ENCODE measurements around the gene ACADSB. TPM values are rescaled to one million over a fixed set of nuclear protein-coding genes. Genes with fewer than 3 reads are reported as not detected.

Gene ACADSB
- total RNA-seq, 5 donors from 2014 or later (not counting 1 experiment from before 2014, with no cell fraction given), result 25.3 to 33.8 (median 33.0) TPM

- POLR2A ChIA-PET, result interaction anchor here (0.6 to 1.4 kb wide), 5 partner anchors 15 to 31 kb away, joined by 3 to 10 read pairs (median 3); no protein-coding TSS in a partner anchor
- WGBS (ENCODE audit: insufficient coverage), result 0% methylated on average over 45 of the region's 73 CpGs
These were observed 28.4 kb upstream of the ACADSB start, which contains the start of gene PSTK for GRCh38 chr10:122980209-122981065. TSS of gene PSTK (plus strand) at chr10:122980401. CDS start at chr10:122980480, 79 bp downstream.

GRCh38 chr10:122981066-122981464 lies 27.7 kb upstream of the ACADSB start:
- H3K9me3 ChIP-seq, result no peaks in the 10 kb centered on the region
- H3K27me3 ChIP-seq (replicated peaks in 1 of 2; ENCODE audit: control insufficient read depth in 2 of 2, extremely low read depth in 1 of 2, insufficient read depth in 2 of 2, low read length in 1 of 2), result no peaks in the 10 kb centered on the region
- CTCF ChIA-PET, result interaction anchor here (1.3 to 2.7 kb wide), 3 partner anchors 23 to 29 kb away, joined by 3 to 18 read pairs (median 5); partner anchors contain the start of genes ACADSB (in 1 of the 2) and IKZF5 (in 1 of the 2)
- H3K36me3 ChIP-seq (ENCODE audit: control insufficient read depth in 2 of 2, extremely low read depth in 1 of 2, insufficient read depth in 1 of 2, low read length in 1 of 2), result peaks cover 0 to 5% of the 10 kb centered on the region in 2 donors
- Mint-ChIP-seq H3K4me3 (peak overlapping the region; percentile 87 to 90 (median 90)), H3K27me3 (no peaks in the 10 kb centered on the region), H3K4me1 (peaks cover 16 to 24% (median 22%) of the 10 kb centered on the region in 3 donors), H3K9me3 (no peaks in the 10 kb centered on the region), H3K36me3 (peaks cover 13% of the 10 kb centered on the region), H3K27ac (peak overlapping the region; percentile 92)
- H3K27ac ChIP-seq (ENCODE audit: low read length), result no peak overlapping the region
- H3K4me3 ChIP-seq (ENCODE audit: control insufficient read depth in 1 of 2, extremely low read depth in 1 of 2, low read length in 1 of 2), result peak overlapping the region; percentile 44 to 92
- ATAC-seq (replicated peaks in 1 of 4) (no peak), DNase-seq (peak in 1 of 35 experiments; percentile 27)
- peaks cover 10 to 14% of the 10 kb centered on the region in 2 experiments for H3K4me1 ChIP-seq (ENCODE audit: control insufficient read depth in 1 of 2, extremely low read depth in 1 of 2, insufficient read depth in 2 of 2, low read length in 2 of 2)
- no CpG with 5 or more reads among the region's 4 CpGs for WGBS (ENCODE audit: insufficient coverage)
- POLR2A ChIA-PET, result interaction anchor here (0.6 to 1.4 kb wide), 3 partner anchors 26 to 31 kb away, joined by 3 to 10 read pairs (median 3); no protein-coding TSS in a partner anchor

More at GRCh38 chr10:122980209-122981065, 28.4 kb upstream of the ACADSB start, which contains the start of gene PSTK:
- CTCF ChIA-PET, result interaction anchor here (0.5 to 2.7 kb wide), 5 partner anchors 23 to 85 kb away, joined by 3 to 18 read pairs (median 5); partner anchors contain the start of genes ACADSB (in 1 of the 2), C10orf88 (in 1 of the 2) and IKZF5 (in 1 of the 2)
- DNase-seq, result peak; percentile 70 to 95 (median 80)
- H3K9me3 Mint-ChIP-seq, result no peaks in the 10 kb centered on the region
- Histone ChIP-seq H3K36me3 (ENCODE audit: control insufficient read depth in 2 of 2, extremely low read depth in 1 of 2, insufficient read depth in 1 of 2, low read length in 1 of 2) (peaks cover 0 to 5% of the 10 kb centered on the region in 2 donors), H3K4me3 (ENCODE audit: control insufficient read depth in 1 of 2, extremely low read depth in 1 of 2, low read length in 1 of 2) (peak within 1 kb of the TSS; percentile 81 to 92), H3K9me3 (no peaks in the 10 kb centered on the region), H3K4me1 (ENCODE audit: control insufficient read depth in 1 of 2, extremely low read depth in 1 of 2, insufficient read depth in 2 of 2, low read length in 2 of 2) (peaks cover 10 to 14% of the 10 kb centered on the region in 2 experiments), H3K27ac (ENCODE audit: low read length) (peak within 1 kb of the TSS; percentile 94), H3K27me3 (replicated peaks in 1 of 2; ENCODE audit: control insufficient read depth in 2 of 2, extremely low read depth in 1 of 2, insufficient read depth in 2 of 2, low read length in 1 of 2) (no peaks in the 10 kb centered on the region)
- no peaks in the 10 kb centered on the region for H3K27me3 Mint-ChIP-seq
- ATAC-seq (replicated peaks in 1 of 4), result peak; percentile 94 to 99 (median 98)
- peak within 1 kb of the TSS; percentile 87 to 90 (median 90) for H3K4me3 Mint-ChIP-seq
- peak within 1 kb of the TSS; percentile 92 for H3K27ac Mint-ChIP-seq
- peaks cover 16 to 24% (median 22%) of the 10 kb centered on the region in 3 donors for H3K4me1 Mint-ChIP-seq
- H3K36me3 Mint-ChIP-seq, result peaks cover 13% of the 10 kb centered on the region

DNA sequence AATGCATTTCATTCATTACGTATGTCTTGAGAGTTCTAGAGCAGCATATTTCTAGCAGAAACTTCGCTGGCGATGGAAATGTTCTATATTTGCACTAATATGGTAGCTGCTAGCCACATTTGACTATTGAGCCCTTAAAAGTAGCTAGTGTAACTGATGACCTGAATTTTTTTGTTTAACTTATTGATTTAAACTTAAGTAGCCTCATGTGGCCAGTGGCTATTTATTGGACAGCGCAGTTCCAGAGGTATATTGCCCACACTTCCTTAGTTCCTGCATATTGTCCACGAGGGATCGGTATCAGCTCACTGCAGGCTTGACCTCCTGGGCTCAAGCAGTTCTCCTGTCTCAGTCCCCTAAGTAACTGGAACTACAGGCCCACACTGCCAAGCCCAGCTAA lies 24.9 kb upstream of the ACADSB start:
- 100% methylated on average over 2 of the region's 6 CpGs for WGBS (ENCODE audit: insufficient coverage)
- Mint-ChIP-seq H3K4me3 (no peak overlapping the region), H3K4me1 (peaks cover 16 to 24% (median 22%) of the 10 kb centered on the region in 3 donors), H3K9me3 (no peaks in the 10 kb centered on the region), H3K27ac (no peak overlapping the region), H3K27me3 (no peaks in the 10 kb centered on the region), H3K36me3 (peaks cover 26% of the 10 kb centered on the region)
- POLR2A ChIA-PET, result interaction anchor here (0.7 to 0.9 kb wide), 2 partner anchors 20 to 24 kb away, joined by 3 to 4 read pairs; no protein-coding TSS in a partner anchor
- H3K4me1 ChIP-seq (ENCODE audit: control insufficient read depth in 1 of 2, extremely low read depth in 1 of 2, insufficient read depth in 2 of 2, low read length in 2 of 2), result peaks cover 10 to 14% of the 10 kb centered on the region in 2 experiments
- H3K27ac ChIP-seq (ENCODE audit: low read length), result no peak overlapping the region
- H3K27me3 ChIP-seq (replicated peaks in 1 of 2; ENCODE audit: control insufficient read depth in 2 of 2, extremely low read depth in 1 of 2, insufficient read depth in 2 of 2, low read length in 1 of 2), result no peaks in the 10 kb centered on the region
- peaks cover 0 to 5% of the 10 kb centered on the region in 2 donors for H3K36me3 ChIP-seq (ENCODE audit: control insufficient read depth in 2 of 2, extremely low read depth in 1 of 2, insufficient read depth in 1 of 2, low read length in 1 of 2)
- CTCF ChIA-PET, result interaction anchor here in 1 of 2 donors (0.7 to 1.9 kb wide), 2 partner anchors 23 to 59 kb away, joined by 3 to 5 read pairs; no protein-coding TSS in a partner anchor
- DNase-seq (no peak), ATAC-seq (replicated peaks in 1 of 4) (no peak)
- H3K4me3 ChIP-seq (ENCODE audit: control insufficient read depth in 1 of 2, extremely low read depth in 1 of 2, low read length in 1 of 2), result no peak overlapping the region
- H3K9me3 ChIP-seq, result no peaks in the 10 kb centered on the region

- CTCF ChIA-PET, result interaction anchor here in 1 of 2 donors (0.7 to 1.9 kb wide), 2 partner anchors 23 to 58 kb away, joined by 3 to 5 read pairs; no protein-coding TSS in a partner anchor
- H3K27me3 ChIP-seq (replicated peaks in 1 of 2; ENCODE audit: control insufficient read depth in 2 of 2, extremely low read depth in 1 of 2, insufficient read depth in 2 of 2, low read length in 1 of 2), result no peaks in the 10 kb centered on the region
- no peak overlapping the region for H3K27ac ChIP-seq (ENCODE audit: low read length)
- peaks cover 10% of the 10 kb centered on the region in 2 experiments for H3K4me1 ChIP-seq (ENCODE audit: control insufficient read depth in 1 of 2, extremely low read depth in 1 of 2, insufficient read depth in 2 of 2, low read length in 2 of 2)
- DNase-seq (no peak), ATAC-seq (replicated peaks in 1 of 4) (no peak)
- H3K4me3 Mint-ChIP-seq, result no peak overlapping the region
- H3K4me3 ChIP-seq (ENCODE audit: control insufficient read depth in 1 of 2, extremely low read depth in 1 of 2, low read length in 1 of 2), result no peak overlapping the region
- no peak overlapping the region for H3K27ac Mint-ChIP-seq
- H3K9me3 Mint-ChIP-seq, result no peaks in the 10 kb centered on the region
- H3K27me3 Mint-ChIP-seq, result no peaks in the 10 kb centered on the region
- 100% methylated on average over 1 of the region's 2 CpGs for WGBS (ENCODE audit: insufficient coverage)
- peaks cover 16 to 23% (median 21%) of the 10 kb centered on the region in 3 donors for H3K4me1 Mint-ChIP-seq
- H3K9me3 ChIP-seq, result no peaks in the 10 kb centered on the region
- POLR2A ChIA-PET, result interaction anchor here (0.7 to 0.9 kb wide), 3 partner anchors 11 to 23 kb away, joined by 3 to 7 read pairs (median 4); no protein-coding TSS in a partner anchor
- H3K36me3 ChIP-seq (ENCODE audit: control insufficient read depth in 2 of 2, extremely low read depth in 1 of 2, insufficient read depth in 1 of 2, low read length in 1 of 2), result peaks cover 0 to 5% of the 10 kb centered on the region in 2 donors
- H3K36me3 Mint-ChIP-seq, result peaks cover 26% of the 10 kb centered on the region
These were observed 24.1 kb upstream of the ACADSB start for GRCh38 chr10:122984708-122985107.

DNA sequence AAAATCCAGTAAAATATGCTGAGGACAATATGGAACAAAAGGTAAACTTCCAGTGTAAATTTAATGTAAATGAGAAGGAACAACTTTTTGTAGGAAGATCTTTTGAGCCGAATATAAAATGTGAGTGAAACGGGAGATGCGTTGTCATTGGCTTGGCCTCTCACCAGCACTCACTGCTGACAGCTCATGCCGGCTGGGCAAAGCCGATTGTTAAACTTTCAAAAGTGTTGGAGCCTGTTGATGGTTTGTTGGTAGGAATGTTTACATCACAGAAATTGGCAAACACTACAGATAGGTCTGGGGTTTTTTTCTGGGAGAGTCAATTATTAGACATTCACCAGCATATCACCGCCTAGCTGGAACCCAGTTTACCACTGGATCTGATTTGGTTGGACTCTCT lies 22.5 kb upstream of the ACADSB start:
- H3K27ac ChIP-seq (ENCODE audit: low read length), result no peak overlapping the region
- H3K4me1 ChIP-seq (ENCODE audit: control insufficient read depth in 1 of 2, extremely low read depth in 1 of 2, insufficient read depth in 2 of 2, low read length in 2 of 2), result no peaks in the 10 kb centered on the region
- no peaks in the 10 kb centered on the region for H3K9me3 ChIP-seq
- POLR2A ChIA-PET, result no interaction called here
- Mint-ChIP-seq H3K36me3 (peaks cover 26% of the 10 kb centered on the region), H3K27me3 (no peaks in the 10 kb centered on the region), H3K9me3 (no peaks in the 10 kb centered on the region), H3K27ac (no peak overlapping the region), H3K4me3 (no peak overlapping the region), H3K4me1 (peaks cover 2 to 10% (median 7%) of the 10 kb centered on the region in 3 donors)
- WGBS (ENCODE audit: insufficient coverage), result 100% methylated on average over 3 of the region's 6 CpGs
- H3K36me3 ChIP-seq (ENCODE audit: control insufficient read depth in 2 of 2, extremely low read depth in 1 of 2, insufficient read depth in 1 of 2, low read length in 1 of 2), result peaks cover 0 to 7% of the 10 kb centered on the region in 2 donors
- no peaks in the 10 kb centered on the region for H3K27me3 ChIP-seq (replicated peaks in 1 of 2; ENCODE audit: control insufficient read depth in 2 of 2, extremely low read depth in 1 of 2, insufficient read depth in 2 of 2, low read length in 1 of 2)
- ATAC-seq (replicated peaks in 1 of 4) (no peak), DNase-seq (no peak)
- CTCF ChIA-PET, result no interaction called here
- no peak overlapping the region for H3K4me3 ChIP-seq (ENCODE audit: control insufficient read depth in 1 of 2, extremely low read depth in 1 of 2, low read length in 1 of 2)

GRCh38 chr10:122988501-122988900 lies 20.3 kb upstream of the ACADSB start:
- no peak overlapping the region for H3K4me3 Mint-ChIP-seq
- POLR2A ChIA-PET, result no interaction called here

More at GRCh38 chr10:122988501-122988900, 20.3 kb upstream of the ACADSB start:
- no peaks in the 10 kb centered on the region for H3K9me3 Mint-ChIP-seq
- Histone ChIP-seq H3K4me3 (ENCODE audit: control insufficient read depth in 1 of 2, extremely low read depth in 1 of 2, low read length in 1 of 2) (no peak overlapping the region), H3K27ac (ENCODE audit: low read length) (no peak overlapping the region), H3K27me3 (replicated peaks in 1 of 2; ENCODE audit: control insufficient read depth in 2 of 2, extremely low read depth in 1 of 2, insufficient read depth in 2 of 2, low read length in 1 of 2) (no peaks in the 10 kb centered on the region), H3K36me3 (ENCODE audit: control insufficient read depth in 2 of 2, extremely low read depth in 1 of 2, insufficient read depth in 1 of 2, low read length in 1 of 2) (peaks cover 0 to 15% of the 10 kb centered on the region in 2 donors), H3K4me1 (ENCODE audit: control insufficient read depth in 1 of 2, extremely low read depth in 1 of 2, insufficient read depth in 2 of 2, low read length in 2 of 2) (no peaks in the 10 kb centered on the region), H3K9me3 (no peaks in the 10 kb centered on the region)
- H3K27me3 Mint-ChIP-seq, result no peaks in the 10 kb centered on the region
- peaks cover 26% of the 10 kb centered on the region for H3K36me3 Mint-ChIP-seq
- H3K4me1 Mint-ChIP-seq, result no peaks in the 10 kb centered on the region
- no CpG with 5 or more reads among the region's 2 CpGs for WGBS (ENCODE audit: insufficient coverage)
- CTCF ChIA-PET, result no interaction called here
- DNase-seq (no peak), ATAC-seq (replicated peaks in 1 of 4) (no peak)
- no peak overlapping the region for H3K27ac Mint-ChIP-seq
